GM19025 (cell line): ENCODE measurements around the gene RFTN2.
"Not testable (repeated sequence)": the region's sequence is repeated elsewhere in the genome, so short reads cannot be mapped to it uniquely, and the experiment has no call there.

ENCODE experiments used
- ATAC-seq: cut with Tn5 transposase; IDR thresholded peaks from one replicate; pipeline ENCODE4 v1.9.1; 2021; ENCODE audit warnings: mild to moderate bottlenecking, low read depth, moderate library complexity; ENCODE audit not compliant: unreplicated experiment

The RFTN2 gene

DNA sequence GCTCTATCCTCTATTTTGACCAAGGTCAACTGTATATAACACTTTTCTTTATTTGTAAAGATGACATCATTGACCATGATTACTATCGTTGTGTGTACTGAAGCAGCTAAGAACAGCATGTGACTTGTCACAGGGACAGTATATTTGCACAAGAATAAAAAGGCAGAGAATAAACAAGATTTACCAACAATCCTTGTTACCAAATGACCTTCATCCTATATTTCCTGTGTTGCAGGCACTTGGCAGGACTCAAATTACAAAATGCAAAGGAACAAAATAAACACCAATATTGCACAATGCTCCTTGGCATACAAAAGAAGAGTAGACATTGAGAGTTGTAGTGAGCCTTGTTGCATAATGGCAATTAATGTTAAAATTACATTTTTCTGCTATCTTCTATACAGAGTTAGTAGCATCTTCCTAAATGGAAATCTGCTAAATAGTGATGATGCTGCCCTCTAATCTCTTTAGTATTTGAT lies 61.8 kb downstream of the RFTN2 start:
- ATAC-seq = no peak

DNA sequence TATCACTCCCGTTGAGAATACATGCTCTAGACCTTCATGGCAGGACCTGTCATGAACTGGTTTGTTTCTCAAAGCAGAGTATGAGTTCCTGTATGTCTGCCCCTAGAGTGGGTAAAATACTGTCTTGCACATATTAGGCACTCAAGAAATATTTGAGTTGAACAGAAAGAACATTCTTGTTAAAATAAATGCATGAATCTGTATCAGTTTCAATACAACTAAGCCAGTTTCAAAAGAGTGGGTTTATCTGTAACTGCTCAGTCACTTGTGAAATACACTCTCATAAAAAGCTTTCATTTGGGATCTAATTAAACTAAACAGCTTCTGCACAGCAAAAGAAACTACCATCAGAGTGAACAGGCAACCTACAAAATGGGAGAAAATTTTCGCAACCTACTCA lies 69.2 kb downstream of the RFTN2 start:
- ATAC-seq = peak; percentile 72

DNA sequence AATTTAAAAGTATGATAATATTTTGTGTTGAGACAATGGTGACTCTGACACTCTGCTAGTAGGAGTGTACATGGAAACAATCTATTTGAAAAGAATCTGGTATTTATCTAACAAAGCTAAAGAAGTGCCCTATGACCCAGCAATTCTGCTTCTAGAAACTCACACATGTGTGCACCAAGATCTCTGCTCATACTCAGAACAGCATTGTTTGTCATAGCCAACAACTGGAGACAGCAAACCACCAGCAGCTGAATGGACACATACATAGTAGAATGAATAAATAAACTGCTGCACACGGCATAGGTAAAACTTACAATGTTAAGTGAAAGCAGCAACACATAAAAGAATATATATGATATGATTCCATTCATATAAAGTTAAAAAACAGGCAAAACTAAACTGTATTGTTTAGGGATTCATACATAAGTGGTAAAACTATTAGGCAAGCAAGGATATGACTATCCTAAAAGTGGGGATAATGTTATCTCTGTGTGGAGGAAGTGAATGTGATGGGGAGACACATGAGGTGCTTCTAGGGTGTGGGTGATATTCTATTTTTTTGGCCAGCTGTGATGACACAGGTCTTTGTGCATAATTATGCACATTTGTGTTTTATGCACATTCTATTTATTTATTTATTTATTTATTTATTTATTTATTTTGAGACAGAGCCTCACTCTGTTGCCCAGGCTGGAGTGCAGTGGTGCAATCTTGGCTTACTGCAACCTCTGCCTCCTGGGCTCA lies 71.1 kb downstream of the RFTN2 start:
- no peak for ATAC-seq

DNA sequence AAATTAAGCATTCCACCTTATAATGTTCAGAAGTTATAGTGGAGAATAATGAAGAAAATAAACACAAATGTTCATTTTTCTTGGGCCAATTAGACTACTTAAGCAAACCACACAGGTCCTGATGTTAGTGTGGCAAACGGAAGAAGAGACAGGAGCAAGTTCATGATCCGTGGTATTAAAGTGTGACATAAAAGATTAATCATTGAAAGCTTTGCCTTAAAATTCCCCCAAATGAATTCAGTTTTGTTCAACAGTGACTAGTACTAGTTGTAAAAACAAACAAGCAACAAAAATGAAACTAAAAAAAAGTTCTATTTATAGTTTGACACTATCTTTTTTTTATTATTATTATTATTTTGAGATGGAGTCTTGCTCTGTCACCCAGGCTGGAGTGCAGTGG lies 73.7 kb downstream of the RFTN2 start:
- peak; percentile 20 for ATAC-seq

DNA sequence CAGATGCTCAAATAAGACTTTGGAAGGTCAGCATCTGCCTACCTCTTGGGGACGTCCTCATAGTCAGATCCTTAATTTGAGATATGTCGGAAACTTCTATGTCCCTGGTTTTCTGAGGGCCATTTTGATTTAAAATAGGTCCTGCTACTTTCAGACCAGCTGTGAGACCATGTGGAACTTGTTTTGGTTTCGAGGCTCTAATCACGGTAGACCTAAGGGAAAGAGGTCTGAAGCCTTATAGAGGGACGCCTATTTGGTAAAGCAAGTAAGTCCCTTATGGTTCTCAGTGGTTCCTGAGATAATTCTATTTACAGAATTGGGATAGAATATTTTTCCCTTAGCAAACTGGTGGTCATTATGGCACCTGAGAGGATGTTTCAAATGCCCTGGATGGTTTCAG lies 75.1 kb downstream of the RFTN2 start:
- ATAC-seq = peak; percentile 27

DNA sequence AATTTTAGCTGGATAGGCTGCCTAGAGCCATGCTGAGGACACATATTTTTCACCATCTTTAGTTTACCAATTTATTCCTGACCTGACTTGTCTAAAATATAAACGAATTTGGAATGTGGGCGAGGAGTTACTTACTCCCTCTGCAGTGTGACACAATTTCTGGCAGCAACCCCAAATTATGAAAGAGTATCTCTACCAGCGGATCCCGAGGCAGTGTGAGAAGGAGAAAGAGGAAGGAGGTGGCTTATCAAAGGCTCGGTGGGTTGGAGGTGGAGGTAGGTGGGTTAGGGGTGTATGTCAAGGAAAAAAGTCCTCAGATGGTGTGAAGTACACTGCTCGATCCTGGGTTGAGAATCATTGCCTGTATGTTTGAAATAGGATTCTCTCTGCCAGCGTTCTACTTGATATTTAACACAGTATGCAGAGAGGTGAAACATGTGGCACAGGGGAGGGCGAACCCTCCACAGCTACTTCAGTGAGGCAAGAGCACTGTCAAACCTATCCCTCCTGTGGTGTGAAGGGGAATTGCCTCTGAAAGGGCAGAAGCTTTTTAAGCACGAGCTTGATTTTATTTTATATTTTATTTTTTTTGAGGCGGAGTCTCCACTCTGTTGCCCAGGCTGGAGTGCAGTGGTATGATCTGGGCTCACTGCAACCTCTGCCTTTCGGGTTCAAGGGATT lies 76.0 kb downstream of the RFTN2 start:
- ATAC-seq = peak; percentile 41

DNA sequence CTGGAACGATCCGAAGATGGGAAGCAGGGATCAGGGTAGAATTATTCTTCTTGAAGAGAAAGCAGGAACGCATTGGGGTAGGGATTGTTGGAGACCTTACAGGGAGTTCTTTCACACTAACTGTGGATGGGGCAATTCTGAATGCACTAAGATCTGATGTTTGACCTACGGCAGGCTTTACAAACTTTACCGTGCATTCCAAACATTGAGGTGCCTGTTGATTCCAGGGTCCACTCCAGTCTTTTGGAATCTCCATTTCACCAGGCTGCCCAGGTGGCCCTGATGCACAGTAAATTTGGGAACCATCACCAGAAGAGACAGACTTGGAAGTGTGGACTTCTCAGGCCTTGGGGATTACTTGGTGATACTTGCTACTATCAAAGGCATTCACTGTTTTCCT lies 76.9 kb downstream of the RFTN2 start:
- no peak for ATAC-seq

DNA sequence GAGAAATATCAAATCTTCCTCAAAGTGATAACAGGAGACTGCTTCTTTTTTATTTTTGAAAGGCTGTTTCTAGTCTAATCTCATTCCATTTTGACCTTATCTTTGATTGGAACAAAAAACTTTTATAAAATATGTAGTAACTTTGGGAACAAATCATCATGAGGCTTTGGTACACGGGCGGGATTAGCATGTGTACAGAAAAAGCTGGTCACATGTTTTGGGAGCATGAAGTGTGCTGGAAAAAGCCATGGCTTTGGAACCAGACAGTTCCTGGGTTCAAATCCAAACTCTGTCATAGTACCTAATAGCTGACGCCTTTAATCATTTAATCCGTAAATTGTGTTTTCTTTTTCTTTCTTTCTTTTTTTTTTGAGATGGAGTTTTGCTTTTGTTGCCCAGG lies 78.2 kb downstream of the RFTN2 start:
- no peak for ATAC-seq

DNA sequence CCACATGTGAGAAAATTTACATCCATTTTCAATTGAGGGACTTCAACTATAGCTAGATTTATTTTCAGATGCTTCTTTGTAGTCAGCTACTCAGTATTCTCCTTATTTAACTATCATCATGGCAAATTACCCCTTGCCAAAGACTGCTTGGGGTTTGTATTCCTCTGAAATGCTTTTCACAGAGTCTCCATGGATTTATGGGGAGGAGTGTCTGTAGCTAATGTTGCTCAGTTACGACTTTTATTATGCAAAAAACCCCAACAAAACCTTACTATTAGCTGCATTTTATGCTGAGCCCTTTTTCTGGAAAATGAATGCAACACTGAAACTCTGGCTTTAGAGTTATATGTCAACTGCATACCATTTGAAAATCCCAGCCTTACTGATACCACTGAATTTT lies 78.6 kb downstream of the RFTN2 start:
- ATAC-seq = no peak

DNA sequence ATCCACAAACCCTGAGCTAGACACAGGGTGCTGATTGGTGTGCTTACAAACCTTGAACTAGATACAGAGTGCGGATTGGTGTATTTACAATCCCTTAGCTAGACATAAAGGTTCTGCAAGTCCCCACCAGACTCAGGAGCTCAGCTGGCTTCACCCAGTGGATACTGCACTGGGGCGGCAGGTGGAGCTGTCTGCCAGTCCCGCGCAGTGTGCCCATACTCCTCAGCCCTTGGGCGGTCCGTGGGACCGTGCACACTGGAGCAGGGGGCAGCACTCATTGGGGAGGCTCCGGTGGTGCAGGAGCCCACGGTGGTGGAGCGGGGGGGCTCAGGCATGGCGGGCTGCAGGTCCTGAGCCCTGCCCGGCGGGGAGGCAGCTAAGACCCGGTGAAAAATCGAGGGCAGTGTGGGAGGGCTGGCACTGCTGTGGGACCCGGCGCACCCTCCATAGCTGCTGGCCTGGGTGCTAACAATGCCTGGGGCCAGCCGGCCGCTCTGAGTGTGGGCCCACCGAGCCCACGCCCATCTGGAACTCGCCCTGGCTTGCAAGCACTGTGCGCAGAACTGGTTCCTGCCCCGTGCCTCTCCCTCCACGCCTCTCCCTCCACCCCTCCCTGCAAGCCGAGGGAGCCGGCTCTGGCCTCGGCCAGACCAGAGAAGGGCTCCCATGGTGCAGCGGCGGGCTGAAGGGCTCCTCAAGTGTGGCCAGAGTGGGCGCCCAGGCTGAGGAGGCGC lies 83.9 kb downstream of the RFTN2 start:
- ATAC-seq = no peak

DNA sequence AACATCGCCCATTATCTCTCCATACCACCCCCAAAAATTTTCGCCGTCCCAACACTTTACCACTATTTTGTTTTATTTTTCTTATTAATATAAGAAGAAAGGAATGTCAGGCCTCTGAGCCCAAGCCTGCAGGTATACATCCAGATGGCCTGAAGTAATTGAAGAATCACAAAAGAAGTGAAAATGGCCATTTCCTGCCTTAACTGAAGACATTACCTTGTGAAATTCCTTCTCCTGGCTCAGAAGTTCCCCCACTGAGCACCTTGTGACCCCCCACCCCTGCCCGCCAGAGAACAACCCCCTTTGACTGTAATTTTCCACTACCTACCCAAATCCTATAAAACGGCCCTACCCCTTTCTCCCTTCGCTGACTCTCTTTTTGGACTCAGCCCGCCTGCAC lies 88.1 kb downstream of the RFTN2 start:
- not testable (repeated sequence) for ATAC-seq

DNA sequence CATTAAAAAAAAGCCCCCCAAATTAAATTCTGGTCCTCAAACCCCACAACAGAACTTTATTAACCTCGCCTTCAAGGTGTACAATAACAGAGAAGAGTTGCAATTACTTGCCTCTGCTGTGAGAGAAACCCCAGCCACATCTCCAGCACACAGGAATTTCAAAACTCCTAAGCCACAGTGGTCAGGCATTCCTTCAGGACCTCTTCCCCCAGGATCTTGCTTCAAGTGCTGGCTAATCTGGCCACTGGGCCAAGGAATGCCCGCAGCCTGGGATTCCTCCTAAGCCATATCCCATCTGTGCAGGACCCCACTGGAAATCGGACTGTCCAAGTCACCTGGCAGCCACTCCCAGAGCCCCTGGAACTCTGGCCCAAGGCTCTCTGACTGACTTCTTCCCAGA lies 95.2 kb downstream of the RFTN2 start:
- not testable (repeated sequence) for ATAC-seq

DNA sequence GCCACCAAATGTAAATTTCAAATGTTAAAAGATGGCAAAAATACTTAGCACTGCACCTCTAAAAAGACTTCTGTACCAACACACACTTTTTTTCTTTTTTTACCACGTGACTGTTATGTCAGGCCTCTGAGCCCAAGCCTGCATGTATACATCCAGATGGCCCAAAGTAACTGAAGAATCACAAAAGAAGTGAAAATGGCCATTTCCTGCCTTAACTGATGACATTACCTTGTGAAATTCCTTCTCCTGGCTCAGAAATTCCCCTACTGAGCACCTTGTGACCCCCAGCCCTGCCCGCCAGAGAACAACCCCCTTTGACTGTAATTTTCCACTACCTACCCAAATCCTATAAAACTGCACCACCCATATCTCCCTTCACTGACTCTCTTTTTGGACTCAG lies 97.1 kb downstream of the RFTN2 start:
- ATAC-seq = not testable (repeated sequence)

DNA sequence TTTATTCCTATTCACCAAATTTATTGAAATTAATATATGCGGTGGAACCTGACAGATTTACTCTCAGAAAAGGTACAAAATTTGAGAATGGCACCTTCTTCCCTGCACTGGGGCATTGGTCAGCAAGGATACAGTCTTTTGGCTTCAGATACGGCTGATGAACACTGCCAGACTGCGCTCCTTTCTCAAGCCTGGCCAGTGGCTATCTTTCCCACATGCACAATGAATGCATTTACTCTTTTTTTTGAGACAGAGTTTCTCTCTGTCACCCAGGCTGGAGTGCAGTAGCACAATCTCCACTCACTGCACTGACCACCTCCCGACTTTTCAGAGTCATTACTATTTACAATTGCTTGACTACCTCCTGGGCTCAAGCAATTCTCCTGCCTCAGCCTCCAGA lies 97.9 kb downstream of the RFTN2 start:
- no peak for ATAC-seq

DNA sequence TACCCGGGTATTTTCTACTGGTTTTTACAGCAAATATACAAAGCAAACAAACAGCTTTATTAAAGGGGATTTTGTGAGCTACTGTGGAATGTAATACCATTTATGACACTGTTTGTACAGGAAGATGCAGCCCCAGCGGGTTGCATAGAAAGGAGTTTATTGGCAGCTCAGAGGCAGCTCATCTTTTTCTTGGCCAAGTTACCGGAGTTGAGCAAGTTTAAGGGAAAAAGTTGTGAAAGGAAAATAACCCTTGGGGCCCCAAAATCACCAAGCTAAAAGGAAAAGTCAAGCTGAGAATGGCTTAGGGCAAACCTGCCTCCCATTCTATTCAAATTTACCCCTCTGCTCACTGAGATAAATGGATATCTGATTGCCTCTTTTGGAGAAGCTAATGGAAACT lies 98.8 kb downstream of the RFTN2 start:
- no peak for ATAC-seq

DNA sequence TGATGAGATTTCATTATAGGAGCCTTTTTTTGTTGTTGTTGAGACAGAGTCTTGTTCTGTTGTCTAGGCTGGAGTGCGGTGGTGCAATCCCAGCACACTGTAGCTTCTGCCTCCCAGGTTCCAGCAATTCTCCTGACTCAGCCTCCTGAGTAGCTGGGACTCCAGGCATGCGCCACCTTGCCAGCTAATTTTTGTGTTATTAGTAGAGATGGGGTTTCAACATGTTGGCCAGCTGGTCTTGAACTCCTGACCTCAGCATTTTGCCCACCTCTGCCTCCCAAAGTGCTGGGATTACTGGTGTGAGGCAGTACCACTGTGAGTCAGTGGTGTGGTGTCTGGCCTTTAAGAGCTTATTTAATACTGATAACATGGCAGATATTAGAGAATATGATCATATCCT lies 99.4 kb downstream of the RFTN2 start:
- no peak for ATAC-seq

DNA sequence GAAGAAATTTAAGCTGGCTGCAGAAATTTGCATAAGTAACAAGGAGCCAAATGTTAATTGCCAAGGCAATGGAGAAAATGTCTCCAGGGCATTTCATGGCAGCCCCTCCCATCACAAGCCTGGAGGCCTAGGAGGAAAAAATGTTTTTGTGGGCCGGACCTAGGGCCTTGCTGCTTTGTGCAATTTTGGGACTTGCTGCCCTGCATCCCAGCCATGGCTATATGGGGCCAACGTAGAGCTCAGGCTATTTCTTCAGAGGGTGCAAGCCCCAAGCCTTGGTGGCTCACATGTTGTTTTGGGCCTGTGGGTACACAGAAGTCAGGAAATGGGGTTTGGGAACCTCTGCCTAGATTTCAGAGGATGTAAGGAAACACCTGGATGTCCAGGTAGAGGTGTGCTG lies 101.8 kb downstream of the RFTN2 start:
- ATAC-seq = no peak

DNA sequence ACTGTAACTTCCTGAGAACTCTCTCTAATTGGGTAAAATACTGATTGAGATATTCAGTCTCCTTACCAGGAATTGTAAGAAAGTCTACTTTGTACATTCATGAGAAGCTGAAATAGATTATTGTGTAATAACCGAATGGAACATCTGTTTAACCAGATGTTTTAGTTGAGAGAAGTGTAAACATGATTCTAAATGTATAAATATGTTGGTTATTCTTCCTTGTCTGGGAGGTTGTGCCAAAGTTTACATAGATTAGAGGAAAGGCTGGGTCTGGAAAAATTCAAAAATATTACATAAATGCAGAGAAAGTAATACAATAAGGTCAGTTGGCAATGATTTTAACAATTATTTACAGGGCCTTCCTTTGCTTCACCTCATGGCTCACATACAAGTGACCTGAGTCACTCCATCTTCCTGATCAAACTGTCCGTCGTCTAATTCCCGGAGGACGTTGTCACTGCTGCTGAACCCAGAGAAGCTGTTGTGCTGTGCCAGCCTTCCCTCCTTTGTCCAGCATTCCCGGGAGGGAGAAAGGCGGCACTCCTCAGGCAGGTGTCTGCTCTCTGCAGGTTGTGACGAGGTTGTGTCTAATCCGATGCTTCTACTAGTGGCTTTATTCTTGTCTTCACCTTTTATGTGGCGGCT lies 103.6 kb downstream of the RFTN2 start:
- ATAC-seq = no peak

DNA sequence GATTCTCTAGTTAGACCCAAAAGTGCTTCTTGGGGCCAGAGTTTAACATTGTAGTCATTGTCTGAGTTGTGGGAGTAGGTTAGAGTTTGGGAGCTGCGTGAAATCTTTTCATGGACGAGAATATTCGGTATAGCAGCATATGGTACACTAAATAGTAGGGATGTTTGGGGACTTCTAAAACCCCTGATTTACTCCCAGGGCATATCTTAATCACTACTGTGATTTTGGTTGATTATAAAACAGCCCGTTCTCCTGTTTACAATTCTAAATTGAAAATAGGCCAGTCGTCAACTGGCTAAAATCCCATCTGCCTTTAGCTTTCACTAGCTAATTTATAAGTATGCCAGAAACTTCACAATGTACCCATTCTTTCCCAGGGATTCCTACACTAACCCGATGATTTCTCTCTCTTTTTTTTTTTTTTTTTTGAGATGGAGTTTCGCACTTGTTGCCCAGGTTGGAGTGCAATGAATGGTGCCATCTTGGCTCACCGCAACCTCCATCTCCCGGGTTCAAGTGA lies 115.2 kb downstream of the RFTN2 start:
- no peak for ATAC-seq

DNA sequence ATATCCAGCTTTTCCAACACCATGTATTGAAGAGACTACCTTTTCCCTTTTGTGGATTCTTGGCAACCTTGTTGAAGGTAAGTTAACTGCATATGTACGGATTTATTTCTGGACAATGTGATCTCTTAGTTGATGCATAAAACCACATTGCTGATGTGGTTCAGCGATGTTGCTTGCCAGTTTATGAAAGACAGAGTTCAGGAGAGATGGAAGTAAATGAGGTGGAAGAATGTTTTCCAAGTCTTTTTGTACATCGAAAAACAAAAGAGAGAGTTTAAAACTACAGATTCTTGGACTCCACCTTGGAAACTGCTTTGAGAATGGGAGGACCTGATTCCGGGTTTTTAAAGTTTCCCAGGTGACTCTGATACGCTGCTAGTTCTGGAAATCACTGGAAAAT lies 115.7 kb downstream of the RFTN2 start:
- ATAC-seq = no peak

DNA sequence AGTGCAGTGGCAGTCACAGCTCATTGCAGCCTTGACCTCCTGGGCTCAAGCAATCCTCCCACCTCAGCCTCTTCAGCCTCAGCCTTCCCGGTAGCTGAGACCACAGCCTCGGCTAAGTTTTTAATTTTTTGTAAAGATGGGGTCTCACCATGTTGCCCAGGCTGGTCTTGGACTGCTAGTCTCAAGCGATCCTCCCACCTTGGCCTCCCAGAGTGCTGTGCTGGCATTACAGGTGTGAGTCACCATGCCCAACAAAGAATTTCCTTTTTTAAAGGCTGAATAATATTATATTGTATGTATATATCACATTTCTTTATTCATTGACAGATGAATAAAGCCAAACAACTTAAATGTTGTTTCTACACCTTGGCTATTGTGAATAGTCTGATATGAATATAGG lies 117.0 kb downstream of the RFTN2 start:
- no peak for ATAC-seq
